ENCODE data around the gene RPGR. TPM values are rescaled to one million over a fixed set of nuclear protein-coding genes. Genes with fewer than 3 reads are reported as not detected.

Gene RPGR
- total RNA-seq, 1 donor from 2014 or later = 11.0 TPM

DNA sequence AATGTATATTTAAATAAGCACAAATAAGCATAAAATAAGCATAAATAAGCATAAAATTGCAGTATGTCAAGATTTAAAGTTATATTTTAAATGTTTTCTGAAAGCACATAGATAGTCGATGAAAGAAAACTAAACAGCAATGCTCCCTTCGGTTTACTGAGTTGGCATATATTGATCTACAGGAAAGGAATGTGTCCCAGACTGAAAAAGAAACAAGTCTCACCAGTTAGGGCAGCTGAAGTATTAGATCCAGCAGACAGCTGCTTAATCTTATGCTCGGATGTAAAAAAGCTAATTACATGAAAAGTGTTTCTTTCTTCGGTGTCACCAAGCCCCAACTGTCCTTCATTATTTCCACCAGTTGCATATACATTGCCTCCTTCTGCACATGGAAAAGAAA lies 8.7 kb downstream of the RPGR start:
- DNase-seq = no peak

DNA sequence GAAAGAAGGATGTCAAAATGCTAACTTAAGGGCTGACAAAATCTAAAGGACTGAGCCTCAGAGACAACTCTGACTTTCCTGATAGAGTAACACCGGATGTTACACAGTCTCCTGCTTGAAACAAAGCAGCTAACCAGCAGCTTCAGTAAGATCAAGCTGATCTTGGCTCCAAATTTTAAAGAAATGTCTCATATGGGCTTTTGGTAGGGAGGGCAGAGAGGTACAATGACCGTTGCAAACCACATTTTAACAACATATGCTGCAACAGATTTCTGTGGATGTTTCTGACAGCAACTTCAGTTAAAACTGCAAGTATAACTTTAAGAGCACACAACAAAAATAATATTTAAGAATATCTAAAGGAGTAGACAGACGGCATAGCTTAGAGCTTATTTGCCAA lies 9.1 kb downstream of the RPGR start:
- no peak for DNase-seq

DNA sequence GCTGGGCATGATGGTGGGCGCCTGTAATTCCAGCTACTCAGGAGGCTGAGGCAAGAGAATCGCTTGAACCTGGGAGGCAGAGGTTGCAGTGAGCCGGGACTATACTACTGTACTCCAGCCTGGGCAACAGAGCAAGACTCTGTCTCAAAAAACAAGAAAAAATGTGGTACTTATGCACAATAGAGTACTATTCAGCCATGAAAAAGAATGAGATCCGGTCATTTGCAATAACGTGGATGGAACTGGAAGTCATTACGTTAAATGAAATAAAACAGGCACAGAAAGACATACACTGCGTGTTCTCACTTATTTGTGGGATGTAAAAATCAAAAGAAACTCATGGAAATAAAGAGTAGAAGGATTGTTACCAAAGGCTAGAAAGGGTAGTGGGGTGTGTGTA lies 12.1 kb downstream of the RPGR start:
- DNase-seq = no peak

DNA sequence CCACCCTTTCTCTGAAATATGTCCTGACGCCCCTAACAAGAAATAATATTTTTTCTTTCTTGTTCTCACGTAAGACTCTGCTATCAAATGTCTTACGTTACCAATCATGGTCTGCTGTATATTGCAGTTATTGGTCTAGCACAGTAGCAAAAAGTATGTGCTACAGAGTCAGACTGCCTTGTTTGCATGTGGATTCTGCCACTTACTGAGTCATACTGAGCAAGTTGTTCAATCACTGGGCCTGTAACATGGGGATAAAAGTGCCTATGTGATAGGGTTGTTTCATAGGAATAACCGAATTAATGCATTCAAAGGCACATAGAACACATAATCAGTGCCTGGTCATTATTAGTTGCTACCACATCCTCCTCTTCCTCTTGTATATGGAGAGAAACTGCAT lies 14.1 kb downstream of the RPGR start:
- no peak for DNase-seq

DNA sequence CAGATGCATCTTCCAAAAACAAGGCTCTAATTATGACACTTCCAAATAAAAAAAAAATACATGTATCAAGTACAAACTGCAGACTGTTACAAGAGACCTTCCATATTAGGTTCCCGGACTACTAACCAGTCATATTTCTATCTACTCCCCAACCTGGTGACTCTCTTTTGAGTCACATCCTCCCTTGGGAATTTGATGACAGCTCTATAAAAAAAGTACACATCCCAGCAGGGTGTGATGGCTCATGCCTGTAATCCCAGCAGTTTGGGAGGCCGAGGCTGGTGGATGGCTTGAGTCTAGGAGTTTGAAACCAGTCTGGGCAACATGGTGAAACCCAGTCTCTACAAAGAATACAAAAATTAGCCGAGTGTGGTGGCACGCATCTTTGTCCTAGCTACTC lies 14.9 kb downstream of the RPGR start:
- no peak for DNase-seq

DNA sequence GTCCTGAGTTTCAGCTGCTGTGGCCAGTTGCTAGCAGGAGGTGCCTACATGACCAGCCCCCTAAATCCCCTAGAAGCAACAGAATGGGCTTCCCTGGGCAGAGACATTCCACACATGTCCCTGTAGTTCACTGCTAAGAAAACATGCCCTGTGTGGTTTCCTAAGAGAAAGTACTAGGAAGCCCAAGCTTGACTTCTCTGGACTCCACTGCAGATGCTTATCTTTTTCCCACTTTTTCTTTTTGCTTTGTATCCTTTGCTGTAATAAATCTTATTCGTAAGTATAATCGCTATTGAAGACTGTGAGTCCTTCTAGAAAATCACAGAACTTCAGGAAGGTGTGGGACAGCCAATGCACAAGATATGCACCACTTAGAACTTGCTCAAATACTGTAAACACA lies 15.6 kb downstream of the RPGR start:
- no peak for DNase-seq

DNA sequence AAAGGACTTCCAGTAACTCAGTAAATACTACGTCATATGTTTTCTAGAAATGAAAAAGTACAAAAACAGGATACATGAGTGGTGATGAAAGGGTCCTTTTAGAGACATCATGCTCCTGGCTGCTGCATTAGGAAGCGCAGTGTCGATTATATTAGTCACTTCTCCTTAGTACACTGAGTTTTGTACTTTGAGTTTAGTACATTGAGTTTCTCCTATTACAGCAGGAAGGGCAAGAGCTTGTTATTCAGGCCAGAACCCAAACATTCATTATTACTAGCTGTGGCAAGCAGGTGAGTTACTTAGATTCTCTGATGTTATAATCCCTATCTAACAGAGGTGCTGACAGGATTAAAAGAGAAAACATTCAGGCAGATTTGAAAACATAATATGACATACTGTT lies 21.3 kb downstream of the RPGR start:
- DNase-seq = no peak

DNA sequence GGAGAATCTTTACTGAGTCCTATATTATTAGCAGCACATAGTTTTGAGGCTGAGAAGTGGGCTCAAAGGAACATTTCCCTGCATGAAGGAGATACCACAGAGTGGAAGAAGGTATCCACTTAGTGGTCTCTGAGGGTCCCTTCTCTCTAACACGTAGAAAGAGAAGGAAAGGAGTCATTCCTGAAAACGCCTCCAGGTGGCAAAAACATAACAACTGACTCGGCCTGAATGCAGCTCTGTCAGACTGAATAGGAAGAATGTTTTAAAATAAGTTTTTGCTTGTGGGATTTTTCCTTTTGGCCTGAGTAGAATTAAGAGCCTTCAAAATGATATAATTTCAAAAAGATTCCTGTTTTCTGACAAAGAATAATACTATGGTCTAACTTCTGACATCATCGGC lies 23.3 kb downstream of the RPGR start:
- DNase-seq = peak; percentile 21

DNA sequence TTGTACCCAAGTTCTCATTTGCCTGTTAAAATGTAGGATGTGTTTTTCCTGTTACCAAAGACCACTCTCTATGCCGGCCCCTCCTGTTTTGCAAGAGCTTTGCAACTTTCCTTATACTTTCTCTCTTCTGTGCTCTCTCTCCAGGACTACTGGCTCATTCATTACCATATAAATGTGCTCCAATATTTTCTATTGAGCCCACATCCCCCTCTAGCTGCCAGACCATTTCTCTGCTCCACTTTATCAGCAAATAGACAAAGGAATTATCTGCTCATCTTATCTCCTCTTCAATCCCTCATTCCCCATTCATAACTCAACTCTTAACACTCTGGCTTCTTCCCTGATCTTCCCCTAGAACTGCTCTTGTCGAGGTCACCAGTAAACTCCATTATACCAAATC lies 33.6 kb downstream of the RPGR start:
- no peak for DNase-seq

DNA sequence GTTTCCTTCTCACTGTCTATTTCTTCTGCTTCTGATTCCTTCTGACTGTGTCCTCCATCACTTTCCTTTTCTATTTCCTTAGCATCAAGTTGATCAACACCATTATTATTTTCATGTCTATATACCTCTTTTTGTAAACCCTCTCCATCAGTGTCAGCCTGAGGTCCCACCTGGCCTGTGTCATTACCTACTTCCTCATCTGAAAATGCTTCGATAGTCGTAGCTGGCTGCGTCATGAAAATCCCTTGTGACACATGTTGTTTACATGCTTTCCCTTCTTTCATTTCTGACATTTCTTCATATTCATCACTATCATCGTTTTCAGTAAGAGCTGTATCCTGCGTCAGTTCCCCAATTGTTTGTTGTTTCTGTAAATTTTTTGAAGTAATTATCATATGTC lies 39.6 kb downstream of the RPGR start:
- DNase-seq = no peak

DNA sequence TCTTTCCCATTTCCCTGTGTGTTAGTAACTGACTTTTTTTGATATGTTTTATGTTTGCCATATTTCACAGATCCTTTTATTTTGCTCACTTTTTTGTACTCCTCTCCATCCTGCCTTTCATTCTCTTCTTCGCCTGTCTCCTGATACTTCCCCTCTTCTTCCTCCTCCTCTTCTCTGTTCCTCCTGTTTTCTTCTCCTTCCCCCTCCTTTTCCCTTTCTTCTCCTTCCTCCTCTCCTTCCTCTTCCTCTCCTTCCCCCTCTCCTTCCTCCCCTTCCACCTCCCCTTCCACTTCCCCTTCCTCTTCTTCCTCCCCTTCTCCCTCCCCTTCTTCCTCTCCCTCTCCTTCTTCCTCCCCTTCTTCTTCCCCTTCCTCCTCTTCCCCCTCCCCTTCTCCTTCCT lies 41.7 kb downstream of the RPGR start:
- no peak for DNase-seq

DNA sequence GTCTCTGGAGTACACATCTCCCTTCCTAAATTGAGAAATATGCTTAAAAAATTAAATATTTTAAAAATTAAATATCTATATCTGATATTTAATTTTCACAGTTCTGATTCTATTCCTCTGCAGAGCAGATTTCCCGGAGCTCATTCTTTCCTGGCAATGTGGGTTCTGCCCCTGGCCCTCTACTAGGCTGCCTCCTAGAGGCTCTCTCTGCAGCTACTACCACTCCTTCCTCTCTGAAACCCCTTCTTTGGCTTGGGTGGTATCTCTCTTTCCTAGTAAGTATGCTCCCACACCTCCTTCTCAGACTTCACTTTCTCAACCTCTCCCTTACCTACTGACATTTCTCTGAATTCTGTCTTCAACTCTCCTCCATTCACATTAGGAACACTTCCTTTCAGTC lies 45.3 kb downstream of the RPGR start:
- no peak for DNase-seq

DNA sequence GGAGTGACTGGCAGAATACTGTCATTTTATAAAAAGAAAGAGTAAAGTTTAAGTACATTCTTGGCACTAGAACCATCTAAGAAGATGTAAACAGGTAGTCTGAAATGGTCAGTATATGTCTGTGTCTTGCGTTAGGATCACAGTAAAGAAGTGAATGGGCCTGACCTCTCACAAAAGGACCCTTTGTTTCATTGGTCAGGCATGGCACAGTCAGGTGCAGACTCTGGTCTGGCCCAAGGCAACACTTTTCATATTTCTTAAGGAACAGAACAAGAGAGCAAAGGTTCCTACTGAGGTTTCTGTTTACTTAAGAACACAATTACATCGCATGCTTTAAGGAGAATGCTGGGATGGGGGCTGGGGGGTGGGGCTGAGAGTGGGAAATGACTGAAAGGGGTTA lies 48.1 kb downstream of the RPGR start:
- DNase-seq = no peak

DNA sequence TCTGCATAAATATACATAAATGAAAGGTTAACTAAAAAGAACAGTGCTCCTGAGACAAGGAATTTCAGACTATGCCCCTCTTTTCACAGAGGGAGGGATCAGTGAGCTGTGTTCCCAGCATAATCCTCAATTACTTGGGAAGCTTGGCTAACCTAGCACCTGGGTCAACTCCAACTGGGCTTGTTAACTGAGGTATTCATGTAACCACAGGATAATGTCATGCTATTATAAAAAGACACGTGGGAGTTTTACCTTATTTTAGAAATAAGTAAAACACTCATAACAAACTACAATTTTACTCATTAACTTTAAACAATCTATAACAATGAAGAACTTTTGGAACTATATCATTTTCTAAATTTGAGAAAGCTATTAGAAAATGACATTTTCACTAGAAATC lies 48.6 kb downstream of the RPGR start:
- DNase-seq = peak; percentile 8

DNA sequence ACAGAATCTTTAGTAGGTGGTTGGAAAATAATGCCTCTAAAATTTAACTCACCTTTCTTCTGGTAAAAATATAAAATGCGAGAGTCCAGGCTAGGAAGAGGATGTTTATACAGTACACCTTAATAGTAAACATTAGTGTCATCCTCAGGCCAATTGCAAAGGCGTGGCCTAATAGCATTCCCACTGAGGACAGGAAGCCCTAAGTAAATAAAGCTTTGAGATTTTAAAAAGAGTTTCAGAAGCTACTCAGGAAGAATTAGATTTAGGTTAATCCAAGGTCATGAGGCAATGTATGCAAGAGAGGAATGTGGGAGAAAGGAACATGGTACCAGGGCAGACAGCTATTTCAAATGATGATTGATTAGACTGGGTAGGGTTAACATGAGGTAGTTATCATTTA lies 49.5 kb downstream of the RPGR start:
- DNase-seq = no peak

DNA sequence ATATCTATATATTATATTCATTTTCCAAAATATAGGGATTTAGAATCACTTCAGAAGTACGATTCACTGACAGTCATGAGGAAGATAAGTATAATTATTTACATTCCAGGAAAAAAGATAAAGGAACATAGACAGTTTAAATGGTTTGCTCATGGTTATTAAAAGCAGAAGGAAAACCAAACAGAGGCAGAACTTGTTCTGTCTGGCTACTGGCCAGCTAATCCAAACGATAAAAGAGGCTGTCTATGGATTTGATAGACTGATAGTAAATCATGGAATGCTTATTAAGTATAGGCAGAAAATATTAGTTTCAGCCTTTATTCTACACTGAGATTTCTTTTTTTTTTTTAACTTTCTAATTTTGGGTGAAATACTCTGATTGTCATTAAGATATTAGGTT lies 50.2 kb downstream of the RPGR start:
- DNase-seq = no peak

DNA sequence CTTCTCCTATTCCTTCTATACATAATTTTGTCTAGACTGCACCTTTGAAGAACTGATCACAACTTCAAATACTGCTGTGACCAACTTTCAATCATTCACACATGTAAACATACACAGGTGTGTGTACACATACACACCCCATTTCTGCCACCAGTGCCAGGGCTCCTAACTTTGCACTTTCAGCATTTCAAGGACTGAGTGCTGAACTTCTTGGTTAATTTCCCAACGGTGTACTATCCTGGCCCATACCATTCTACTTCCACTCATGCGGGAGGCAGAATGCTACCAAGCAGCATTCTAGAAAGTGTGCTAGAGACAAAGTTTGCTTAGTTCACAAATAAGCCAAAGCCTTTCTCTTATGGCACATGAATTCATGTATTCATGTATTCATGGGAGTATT lies 51.2 kb downstream of the RPGR start:
- DNase-seq = no peak

DNA sequence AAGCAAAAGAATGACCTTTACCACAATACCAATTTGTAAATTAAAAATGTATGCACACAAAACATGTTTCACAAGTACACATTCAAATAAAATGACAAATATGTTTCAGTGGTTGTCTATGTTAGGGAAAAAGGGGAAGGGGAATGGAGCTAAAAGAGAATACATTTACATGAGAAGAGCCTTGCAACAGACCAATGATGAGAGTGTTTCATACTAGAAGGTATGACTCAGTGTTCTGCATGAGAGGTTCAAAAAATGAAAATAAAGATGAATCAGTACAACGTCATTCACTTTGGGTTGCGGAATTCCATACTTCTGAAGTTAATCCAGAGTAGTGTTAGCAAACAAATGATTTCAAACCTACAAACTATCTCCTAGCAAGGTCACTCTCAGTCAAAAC lies 51.7 kb downstream of the RPGR start:
- DNase-seq = no peak

DNA sequence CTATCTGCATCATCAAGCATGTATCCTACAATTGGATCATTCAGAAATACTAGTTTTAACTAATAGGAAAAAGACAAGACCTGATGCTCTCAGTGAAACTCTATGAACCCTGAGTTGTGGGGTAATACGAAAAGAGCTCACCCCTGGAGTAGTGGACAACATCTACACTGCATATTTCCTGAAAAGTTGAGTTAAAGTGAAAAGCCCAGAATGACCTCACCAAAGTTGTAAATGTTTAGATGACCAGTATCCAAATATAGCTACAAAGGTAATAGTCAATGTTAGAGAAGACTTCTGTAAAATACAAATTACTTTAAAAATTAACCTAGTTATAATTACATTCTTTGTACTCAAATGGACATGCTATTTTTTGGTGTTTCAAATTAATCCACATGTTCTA lies 53.9 kb downstream of the RPGR start:
- no peak for DNase-seq

DNA sequence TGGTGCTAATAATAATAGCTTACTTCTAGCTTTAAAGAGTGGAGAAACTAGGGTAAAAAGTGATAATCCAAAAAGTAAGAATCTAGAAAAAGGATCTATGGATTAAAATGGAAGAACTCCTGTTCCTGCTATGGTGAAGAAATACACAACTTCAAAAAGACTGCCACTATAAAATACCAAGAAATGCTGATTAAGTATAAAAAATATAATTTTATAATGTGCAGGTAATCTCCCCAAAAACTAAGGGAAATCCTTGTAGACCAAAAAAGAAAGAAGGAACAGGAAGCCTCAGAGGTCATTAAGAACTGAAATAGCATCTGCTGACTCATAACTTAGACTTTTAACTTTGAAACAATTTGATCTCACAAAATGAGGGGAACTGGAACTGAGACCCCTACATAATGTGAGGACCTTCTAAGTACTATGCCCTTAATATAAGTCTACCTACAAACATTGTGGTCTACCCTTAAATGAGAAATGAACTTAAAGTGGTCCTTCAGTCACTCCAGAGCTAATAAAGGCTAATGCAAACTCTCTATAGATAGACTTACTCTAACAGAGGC lies 56.1 kb downstream of the RPGR start:
- DNase-seq = no peak

DNA sequence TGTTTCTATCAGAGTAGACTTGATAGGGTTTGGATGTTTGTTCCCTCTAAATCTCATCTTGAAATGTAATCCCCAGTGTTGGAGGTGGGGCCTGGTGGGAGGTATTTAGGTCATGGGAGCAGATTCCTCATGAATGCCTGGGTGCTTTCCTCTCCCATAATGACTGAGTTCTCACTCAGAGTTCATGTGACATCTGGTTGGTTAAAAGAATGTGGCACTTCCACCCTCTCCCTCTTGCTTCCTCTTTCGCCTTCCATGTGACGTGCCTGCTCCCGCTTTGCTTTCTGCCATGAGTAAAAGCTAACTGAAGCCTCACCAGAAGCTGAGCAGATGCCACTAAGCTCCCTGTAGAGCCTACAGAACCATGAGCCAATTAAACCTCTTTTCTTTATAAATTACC lies 59.3 kb downstream of the RPGR start:
- DNase-seq = no peak

DNA sequence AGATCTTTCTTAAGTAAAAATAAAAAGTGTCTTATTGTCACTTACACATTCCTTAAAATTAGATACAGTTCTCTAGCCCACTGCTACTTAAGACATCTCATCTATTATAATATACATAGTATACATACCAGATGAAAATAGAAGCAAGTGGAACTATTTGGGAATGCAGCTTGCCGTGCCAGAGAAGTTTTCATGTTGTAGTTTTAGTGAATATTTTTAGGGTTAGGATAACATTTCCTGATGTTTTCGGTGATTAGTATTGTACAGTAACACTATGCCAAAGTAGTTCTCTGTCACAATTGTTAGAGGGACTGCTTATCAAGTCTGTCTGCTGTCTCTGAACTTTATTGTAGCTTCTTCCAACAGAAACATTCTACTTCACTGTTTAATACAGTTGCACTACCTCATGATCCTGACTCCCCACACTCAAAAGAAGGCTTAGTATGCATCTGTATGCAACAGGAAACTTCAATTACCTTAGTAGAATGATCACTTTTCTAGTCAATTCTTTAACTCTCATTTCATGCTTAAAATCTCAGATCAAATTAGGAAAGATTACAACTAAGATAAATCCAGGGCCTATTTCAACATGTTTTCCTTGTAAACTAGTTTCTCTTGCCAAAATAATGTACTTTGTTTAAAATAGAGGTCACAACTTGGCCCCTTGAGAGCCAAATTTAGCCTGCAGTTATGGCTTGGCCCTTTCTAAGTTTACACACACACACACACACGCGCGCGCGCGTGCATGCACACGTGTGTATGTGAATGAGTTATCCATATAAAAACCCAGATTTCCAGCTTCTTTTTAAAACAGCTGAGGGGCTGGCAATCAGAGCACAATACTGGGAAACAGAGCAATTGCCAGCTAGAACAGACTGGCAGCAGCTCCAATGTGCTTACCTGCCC lies 64.3 kb downstream of the RPGR start:
- no peak for DNase-seq

DNA sequence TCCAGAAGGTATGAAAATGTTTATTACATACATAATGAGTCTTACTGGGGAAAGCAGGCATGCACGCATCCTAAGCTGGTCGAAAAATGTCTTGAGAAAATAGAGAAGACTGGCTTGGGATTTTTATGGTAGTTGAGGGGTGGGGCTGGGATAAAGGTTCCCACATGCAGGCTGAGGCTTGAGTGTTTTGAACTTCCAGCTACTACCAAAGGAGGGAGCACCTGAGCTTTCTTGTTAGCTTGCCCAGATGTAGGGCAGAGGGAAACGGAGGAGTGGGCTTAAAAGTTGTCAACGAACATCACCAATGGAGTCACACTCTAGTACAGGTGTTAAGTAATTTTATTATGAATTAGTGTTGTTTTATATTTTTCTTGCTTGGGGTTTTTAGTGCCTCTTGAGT lies 67.1 kb downstream of the RPGR start:
- DNase-seq = no peak

DNA sequence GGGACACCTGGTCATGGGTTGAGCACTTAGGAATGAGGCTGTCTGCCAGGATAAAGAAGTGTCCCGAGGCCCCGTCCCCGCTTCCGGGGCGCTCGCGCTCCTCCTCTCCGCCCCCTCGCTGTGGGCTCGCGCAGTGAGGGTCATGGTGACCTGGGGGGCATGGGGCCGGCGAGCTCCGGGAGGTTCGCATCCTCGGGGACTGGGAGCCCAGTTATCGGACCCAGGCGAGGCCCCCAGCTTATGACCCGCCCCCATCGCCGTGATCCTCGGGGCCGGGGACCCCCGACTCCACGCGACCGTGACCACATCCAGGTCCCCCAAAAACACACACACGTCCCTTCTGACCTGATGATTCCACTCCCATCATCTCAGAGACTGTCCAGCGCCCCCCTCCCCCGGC lies 71.3 kb downstream of the RPGR start:
- no peak for DNase-seq
